Activated CD4-positive, alpha-beta T cell treated with anti-CD3 and anti-CD28 coated beads, Interleukin-2, amount 10 ng/mL, durations not matched to agents 7 days and 5 days (primary cell): Measurements from ENCODE around the gene NEK1. TPM values are rescaled to one million over a fixed set of nuclear protein-coding genes. Genes with fewer than 3 reads are reported as not detected.

ENCODE experiments used
- CTCF ChIA-PET: fragments of 350-600 bp; sonication (Branson Sonifier 250); formaldehyde crosslinking; loops from one replicate; lab custom pipeline; 2021; ENCODE audit warnings: antibody characterized with exemption; lab: Charles Lee
- POLR2A ChIA-PET: fragments of 350-600 bp; sonication (Branson Sonifier 250); formaldehyde crosslinking; loops from one replicate; lab custom pipeline; 2021; ENCODE audit warnings: antibody characterized with exemption; lab: Charles Lee
- DNase-seq: peaks from one replicate; pipeline ENCODE4 v3.0.0-alpha.2; 2020
- H3K27ac Mint-ChIP-seq: one replicate; pipeline ENCODE4 v1.8.0; 2021; ENCODE audit warnings: mild to moderate bottlenecking, moderate library complexity, mixed read lengths
- H3K27me3 Mint-ChIP-seq: one replicate; pipeline ENCODE4 v1.8.0; 2021; ENCODE audit warnings: mixed read lengths
- H3K36me3 Mint-ChIP-seq: one replicate; pipeline ENCODE4 v1.8.0; 2021; ENCODE audit warnings: low read depth, mixed read lengths
- H3K4me1 Mint-ChIP-seq: one replicate; pipeline ENCODE4 v1.8.0; 2021; ENCODE audit warnings: mixed read lengths
- H3K4me3 Mint-ChIP-seq: one replicate; pipeline ENCODE4 v1.8.0; 2021; ENCODE audit warnings: mild to moderate bottlenecking, moderate library complexity, mixed read lengths
- H3K9me3 Mint-ChIP-seq: one replicate; pipeline ENCODE4 v1.8.0; 2021; ENCODE audit warnings: mixed read lengths
- total RNA-seq, 2 experiments: library from RNA; stranded (reverse); gene quantifications; one replicate each; pipeline ENCODE4 v1.2.3, GENCODE V29; 2021

The NEK1 gene
- total RNA-seq, 2 experiments from 2014 or later = 15.1 to 15.4 TPM

GRCh38 chr4:169352360-169352759, 260.0 kb downstream of the NEK1 start:
- ChIA-PET POLR2A (no interaction called here), CTCF (no interaction called here)
- no peaks in the 10 kb centered on the region for H3K4me1 Mint-ChIP-seq
- no peaks in the 10 kb centered on the region for H3K27me3 Mint-ChIP-seq
- H3K4me3 Mint-ChIP-seq = no peak overlapping the region
- no peak overlapping the region for H3K27ac Mint-ChIP-seq
- H3K36me3 Mint-ChIP-seq = no peaks in the 10 kb centered on the region
- no peak for DNase-seq
- H3K9me3 Mint-ChIP-seq = peaks cover 2% of the 10 kb centered on the region

DNA sequence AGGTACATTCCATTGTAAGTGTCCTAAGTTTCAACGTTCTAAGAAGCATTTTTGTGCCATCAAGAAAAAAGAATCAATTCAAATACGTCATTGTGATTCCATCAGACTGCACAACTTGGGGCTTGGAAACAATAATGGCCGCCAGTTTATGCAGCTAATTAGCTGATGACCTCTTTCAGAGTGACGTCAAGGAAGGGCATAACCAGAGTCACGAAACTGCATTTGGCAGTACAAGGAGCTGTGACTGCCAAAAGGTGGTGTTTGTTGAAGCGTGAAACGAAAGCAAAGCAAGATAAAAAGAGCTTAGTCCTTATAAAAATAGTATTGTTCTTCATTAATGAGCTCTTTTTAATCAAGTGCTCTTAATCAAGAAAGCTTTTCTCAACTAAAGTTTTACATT, 260.5 kb downstream of the NEK1 start:
- ChIA-PET POLR2A (no interaction called here), CTCF (no interaction called here)
- Mint-ChIP-seq H3K4me1 (no peaks in the 10 kb centered on the region), H3K27me3 (no peaks in the 10 kb centered on the region), H3K36me3 (no peaks in the 10 kb centered on the region), H3K9me3 (peaks cover 2% of the 10 kb centered on the region), H3K27ac (no peak overlapping the region), H3K4me3 (no peak overlapping the region)
- no peak for DNase-seq

GRCh38 chr4:169348541-169348940, 263.8 kb downstream of the NEK1 start:
- Mint-ChIP-seq H3K4me3 (no peak overlapping the region), H3K9me3 (peaks cover under 1% of the 10 kb centered on the region), H3K27ac (no peak overlapping the region), H3K36me3 (no peaks in the 10 kb centered on the region), H3K4me1 (no peaks in the 10 kb centered on the region), H3K27me3 (no peaks in the 10 kb centered on the region)
- ChIA-PET CTCF (no interaction called here), POLR2A (no interaction called here)
- DNase-seq = no peak

DNA sequence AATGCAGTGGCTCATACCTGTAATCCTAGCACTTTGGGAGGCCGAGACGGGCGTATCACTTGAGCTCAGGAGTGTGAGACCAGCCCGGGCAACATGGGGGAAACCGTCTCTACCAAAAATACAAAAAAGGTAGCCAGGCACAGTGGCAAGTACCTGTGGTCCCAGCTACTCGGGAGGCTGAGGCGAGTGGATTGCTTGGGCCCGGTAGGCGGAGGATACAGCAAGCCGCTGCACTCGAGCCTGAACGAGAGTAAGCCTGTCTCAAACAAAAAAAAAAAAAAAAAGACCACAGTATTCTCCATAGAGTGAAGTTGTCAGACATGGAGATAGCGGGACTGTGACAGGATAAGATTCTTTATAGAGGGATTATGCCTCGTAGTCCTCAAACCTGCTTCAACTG, 265.5 kb downstream of the NEK1 start:
- no peaks in the 10 kb centered on the region for H3K4me1 Mint-ChIP-seq
- no peak overlapping the region for H3K4me3 Mint-ChIP-seq
- no peaks in the 10 kb centered on the region for H3K36me3 Mint-ChIP-seq
- H3K27ac Mint-ChIP-seq = no peak overlapping the region
- ChIA-PET CTCF (no interaction called here), POLR2A (no interaction called here)
- H3K27me3 Mint-ChIP-seq = no peaks in the 10 kb centered on the region
- DNase-seq = no peak
- H3K9me3 Mint-ChIP-seq = no peaks in the 10 kb centered on the region

GRCh38 chr4:169345316-169345721, 267.1 kb downstream of the NEK1 start:
- H3K4me1 Mint-ChIP-seq = no peaks in the 10 kb centered on the region
- ChIA-PET CTCF (no interaction called here), POLR2A (no interaction called here)
- no peak overlapping the region for H3K27ac Mint-ChIP-seq
- H3K36me3 Mint-ChIP-seq = no peaks in the 10 kb centered on the region
- no peak overlapping the region for H3K4me3 Mint-ChIP-seq
- H3K9me3 Mint-ChIP-seq = no peaks in the 10 kb centered on the region
- DNase-seq = no peak
- no peaks in the 10 kb centered on the region for H3K27me3 Mint-ChIP-seq

Other genes starting within 250 kb of the NEK1 start
- gene CLCN3, start 8.0 kb upstream of the NEK1 start, total RNA-seq = 10 to 100 TPM; 27.9 to 28.6 TPM
- gene HPF1, start 145.4 kb upstream of the NEK1 start, total RNA-seq = 10 to 100 TPM; 19.8 to 23.3 TPM